ENCODE results near the gene HS1BP3. TPM values are rescaled to one million over a fixed set of nuclear protein-coding genes. Genes with fewer than 3 reads are reported as not detected.

The HS1BP3 gene
- total RNA-seq, 4 donors from 2014 or later, result 7.1 to 41.8 (median 28.4) TPM

GRCh38 chr2:20652673-20653575, 2.0 kb upstream of the HS1BP3 start:
- Histone ChIP-seq H3K27ac (no peak overlapping the region), H3K27me3 (no peaks in the 10 kb centered on the region), H3K36me3 (no peaks in the 10 kb centered on the region), H3K9me3 (no peaks in the 10 kb centered on the region), H3K4me3 (no peak overlapping the region), H3K4me1 (peaks cover 0 to 19% of the 10 kb centered on the region in 2 donors)
- TF ChIP-seq CTCF (IDR thresholded peaks at IDR 0.05) (no peak), POLR2A (IDR thresholded peaks at IDR 0.05) (no peak)
- intact Hi-C loops (cut with DNase I; ENCODE audit: low total_unique reads), result no loop called here
- no peak for DNase-seq

- no peak for DNase-seq
- intact Hi-C loops (cut with DNase I; ENCODE audit: low total_unique reads), result no loop called here
- H3K27me3 ChIP-seq, result no peaks in the 10 kb centered on the region
- no peak overlapping the region for H3K27ac ChIP-seq
- peaks cover 0 to 20% of the 10 kb centered on the region in 2 donors for H3K4me1 ChIP-seq
- H3K9me3 ChIP-seq, result no peaks in the 10 kb centered on the region
- H3K36me3 ChIP-seq, result no peaks in the 10 kb centered on the region
- TF ChIP-seq POLR2A (IDR thresholded peaks at IDR 0.05) (no peak), CTCF (IDR thresholded peaks at IDR 0.05) (no peak)
- H3K4me3 ChIP-seq, result no peak overlapping the region
These were observed 1.2 kb upstream of the HS1BP3 start for GRCh38 chr2:20652141-20652540.

GRCh38 chr2:20651731-20652099, 817 bp upstream of the HS1BP3 start:
- Histone ChIP-seq H3K9me3 (no peaks in the 10 kb centered on the region), H3K36me3 (no peaks in the 10 kb centered on the region), H3K4me3 (peak overlapping the region in 1 of 2 donors; percentile 78), H3K4me1 (peaks cover 0 to 20% of the 10 kb centered on the region in 2 donors), H3K27me3 (no peaks in the 10 kb centered on the region), H3K27ac (peak overlapping the region; percentile 84 to 92)
- no peak for DNase-seq
- TF ChIP-seq CTCF (IDR thresholded peaks at IDR 0.05) (no peak), POLR2A (IDR thresholded peaks at IDR 0.05) (no peak)
- intact Hi-C loops (cut with DNase I; ENCODE audit: low total_unique reads), result no loop called here

GRCh38 chr2:20650393-20650876, 463 bp downstream of the HS1BP3 start:
- Histone ChIP-seq H3K36me3 (no peaks in the 10 kb centered on the region), H3K9me3 (no peaks in the 10 kb centered on the region), H3K27ac (peak overlapping the region; percentile 84 to 92), H3K27me3 (no peaks in the 10 kb centered on the region), H3K4me1 (peaks cover 0 to 20% of the 10 kb centered on the region in 2 donors), H3K4me3 (peak overlapping the region; percentile 78 to 97)
- DNase-seq, result peak in 1 of 2 donors; percentile 49
- TF ChIP-seq CTCF (IDR thresholded peaks at IDR 0.05), result no peak
- TF ChIP-seq POLR2A (IDR thresholded peaks at IDR 0.05), result no peak
- intact Hi-C loops (cut with DNase I; ENCODE audit: low total_unique reads), result no loop called here

GRCh38 chr2:20649976-20650375, 922 bp downstream of the HS1BP3 start:
- peaks cover 0 to 20% of the 10 kb centered on the region in 2 donors for H3K4me1 ChIP-seq
- intact Hi-C loops (cut with DNase I; ENCODE audit: low total_unique reads), result no loop called here

More at GRCh38 chr2:20649976-20650375, 922 bp downstream of the HS1BP3 start:
- peak overlapping the region; percentile 78 to 97 for H3K4me3 ChIP-seq
- H3K27me3 ChIP-seq, result no peaks in the 10 kb centered on the region
- H3K27ac ChIP-seq, result peak overlapping the region; percentile 84 to 92
- no peaks in the 10 kb centered on the region for H3K36me3 ChIP-seq
- no peaks in the 10 kb centered on the region for H3K9me3 ChIP-seq
- TF ChIP-seq CTCF (IDR thresholded peaks at IDR 0.05), result no peak
- no peak for TF ChIP-seq POLR2A (IDR thresholded peaks at IDR 0.05)
- DNase-seq, result no peak
